ENCODE results near the gene PACS1.

Gene PACS1

DNA sequence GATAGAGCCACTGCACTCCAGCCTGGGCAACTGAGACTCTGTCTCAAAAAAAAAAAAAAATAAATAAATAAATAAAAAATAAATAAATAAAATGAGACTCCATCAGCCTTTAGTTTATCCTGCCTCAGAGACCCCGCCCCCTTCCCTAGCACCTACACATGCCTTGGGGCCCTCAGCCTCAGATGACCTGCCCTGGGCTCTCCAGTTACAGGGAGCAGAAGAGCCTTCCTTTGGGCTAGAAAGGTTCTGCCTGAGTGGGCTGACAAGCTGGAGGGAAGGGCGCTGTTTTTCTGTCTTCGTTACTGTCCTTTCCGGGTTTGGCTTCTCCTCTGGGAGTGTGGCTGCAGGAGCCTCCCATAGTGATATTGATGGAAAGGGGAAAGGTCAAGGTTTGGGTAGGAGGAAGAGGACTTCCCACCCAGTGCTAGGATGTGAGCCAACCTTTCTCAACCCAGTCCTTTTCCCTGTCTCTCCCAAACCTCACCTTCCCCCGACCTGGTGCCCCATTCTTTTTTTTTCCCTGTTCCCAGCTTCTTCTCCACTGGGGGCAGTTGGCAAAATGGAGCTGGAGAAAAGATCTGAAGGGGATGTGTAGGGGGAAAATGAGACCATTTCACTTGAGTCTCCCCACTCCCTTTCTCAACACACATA lies 19.4 kb upstream of the PACS1 start:
- DNase-seq (ENCODE audit: low read depth) = no peak

DNA sequence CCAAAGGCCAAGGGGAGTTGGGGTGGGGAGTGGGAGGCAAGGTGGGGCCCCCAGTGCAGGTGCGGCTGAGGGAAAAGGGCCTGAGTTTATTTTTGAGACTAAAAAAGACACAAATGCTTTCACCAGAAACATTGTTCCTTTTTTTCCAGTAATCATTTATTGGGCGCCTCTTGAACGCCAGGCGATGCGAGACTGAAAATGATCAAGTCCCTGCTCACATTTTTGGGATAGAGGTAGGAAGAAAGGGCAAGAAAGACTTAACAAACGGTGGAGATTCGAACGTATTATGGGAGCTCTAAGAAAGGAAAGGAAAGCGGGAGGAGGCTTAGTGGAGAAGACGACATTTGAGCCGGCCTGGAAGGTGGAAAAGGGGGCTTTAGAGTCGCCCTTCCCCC lies 18.7 kb upstream of the PACS1 start:
- no peak for DNase-seq (ENCODE audit: low read depth)

DNA sequence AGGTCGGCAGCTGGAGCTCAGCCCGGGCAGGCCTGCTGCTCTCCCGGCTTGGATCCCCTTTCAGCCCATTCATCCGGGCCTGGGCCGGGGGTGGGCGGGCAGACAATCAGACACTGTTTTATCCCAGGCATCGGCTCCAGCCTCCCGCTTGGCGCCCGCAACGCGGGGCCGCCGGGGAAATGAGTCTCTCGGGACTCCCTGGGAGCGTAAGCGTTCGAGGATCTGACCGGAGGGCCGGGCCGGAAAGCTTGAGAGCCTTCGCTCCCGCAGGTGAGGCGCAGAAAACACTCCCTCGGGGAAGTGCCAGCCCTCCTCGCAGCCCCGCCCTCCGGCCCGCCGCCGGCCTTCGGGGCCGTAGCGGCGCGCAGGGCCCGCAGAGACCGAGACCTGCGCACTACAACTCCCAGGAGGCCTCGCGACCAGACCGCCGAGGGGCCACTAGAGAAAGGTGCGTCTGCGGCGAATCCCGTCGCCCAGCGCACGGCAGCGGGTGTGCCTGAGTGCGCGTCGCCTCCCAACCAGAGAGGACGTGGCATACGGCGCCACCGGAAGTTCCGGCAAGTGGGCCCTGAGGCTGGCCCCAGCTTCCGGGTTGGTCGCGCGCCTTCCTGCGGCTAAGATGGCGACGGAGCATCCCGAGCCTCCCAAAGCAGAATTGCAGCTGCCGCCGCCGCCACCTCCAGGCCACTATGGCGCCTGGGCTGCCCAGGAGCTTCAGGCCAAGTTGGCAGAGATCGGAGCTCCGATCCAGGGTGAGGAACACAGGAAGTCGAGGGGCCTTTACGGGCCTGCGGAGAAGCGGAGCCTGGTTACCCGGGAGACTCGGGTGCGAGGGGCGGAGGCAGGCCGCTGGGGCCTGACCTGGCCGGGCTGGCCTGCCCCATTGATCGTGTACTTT lies 18.1 kb upstream of the PACS1 start, which contains the start of gene SF3B2:
SF3B2 (plus strand) TSS at position 599 of the 898 bp plus-strand sequence; CDS start at position 620, 21 bp downstream.
- peak; percentile 99 for DNase-seq (ENCODE audit: low read depth)

GRCh38 chr11:66052664-66052982 lies 17.4 kb upstream of the PACS1 start:
- no peak for DNase-seq (ENCODE audit: low read depth)

GRCh38 chr11:66055021-66055420 lies 15.1 kb upstream of the PACS1 start:
- DNase-seq (ENCODE audit: low read depth) = no peak

GRCh38 chr11:66056501-66056900 lies 13.6 kb upstream of the PACS1 start:
- DNase-seq (ENCODE audit: low read depth) = no peak

DNA sequence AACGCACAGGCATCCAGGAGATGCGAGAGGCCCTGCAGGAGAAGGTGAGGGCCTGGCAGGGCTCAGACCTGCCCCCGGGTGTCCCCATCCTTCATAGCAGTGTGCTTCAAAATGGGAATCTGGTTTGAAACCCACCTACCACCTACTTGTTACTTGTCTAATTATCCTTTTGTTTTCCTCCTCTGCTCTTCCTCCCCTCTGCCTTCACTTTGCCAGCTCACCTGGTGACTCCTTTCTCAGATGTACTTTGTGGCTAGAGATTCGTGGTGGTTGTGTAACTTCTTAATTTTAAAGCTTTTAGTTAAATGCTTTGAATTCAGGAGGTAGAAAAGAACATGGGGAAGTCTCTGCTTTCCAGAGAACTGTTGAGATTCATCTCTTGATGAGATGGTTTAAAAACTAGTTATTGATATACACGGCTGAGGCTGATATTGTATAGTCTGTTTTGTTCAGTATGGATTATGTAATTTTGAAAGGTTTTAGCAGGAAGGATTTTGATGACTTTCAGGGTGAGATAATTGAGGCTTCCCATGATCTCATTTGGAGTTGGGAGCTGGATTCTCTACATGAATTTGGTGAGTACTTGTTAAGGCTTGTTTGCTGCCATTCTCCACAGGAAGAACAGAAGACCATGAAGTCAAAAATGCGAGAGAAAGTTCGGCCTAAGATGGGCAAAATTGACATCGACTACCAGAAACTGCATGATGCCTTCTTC lies 9.9 kb upstream of the PACS1 start:
- no peak for DNase-seq (ENCODE audit: low read depth)

GRCh38 chr11:66061268-66061667 lies 8.8 kb upstream of the PACS1 start:
- no peak for DNase-seq (ENCODE audit: low read depth)

- DNase-seq (ENCODE audit: low read depth) = no peak
These were observed 7.7 kb upstream of the PACS1 start for GRCh38 chr11:66062408-66062807.

- no peak for DNase-seq (ENCODE audit: low read depth)
These were observed 6.2 kb upstream of the PACS1 start for GRCh38 chr11:66063900-66064299.

DNA sequence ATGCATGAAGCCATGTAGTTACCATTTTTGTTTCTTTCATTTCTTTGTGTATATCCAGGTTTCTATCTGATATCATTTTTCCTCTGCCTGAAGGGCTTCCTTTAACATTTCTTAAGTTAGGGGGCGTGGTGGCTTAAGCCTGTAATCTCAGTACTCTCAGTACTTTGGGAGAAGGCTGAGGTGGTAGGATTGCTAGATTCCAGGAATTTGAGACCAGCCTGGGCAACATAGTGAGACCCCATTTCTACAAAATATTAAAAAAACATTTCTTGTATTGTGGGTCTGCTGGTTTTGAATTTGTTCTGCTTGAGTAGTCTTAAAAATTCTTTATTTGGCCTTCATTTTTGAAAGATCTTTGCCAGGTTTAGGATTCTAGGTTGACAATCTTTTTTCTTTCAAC lies 5.5 kb upstream of the PACS1 start:
- no peak for DNase-seq (ENCODE audit: low read depth)

- no peak for DNase-seq (ENCODE audit: low read depth)
These were observed 3.3 kb upstream of the PACS1 start for GRCh38 chr11:66066751-66067150.

DNA sequence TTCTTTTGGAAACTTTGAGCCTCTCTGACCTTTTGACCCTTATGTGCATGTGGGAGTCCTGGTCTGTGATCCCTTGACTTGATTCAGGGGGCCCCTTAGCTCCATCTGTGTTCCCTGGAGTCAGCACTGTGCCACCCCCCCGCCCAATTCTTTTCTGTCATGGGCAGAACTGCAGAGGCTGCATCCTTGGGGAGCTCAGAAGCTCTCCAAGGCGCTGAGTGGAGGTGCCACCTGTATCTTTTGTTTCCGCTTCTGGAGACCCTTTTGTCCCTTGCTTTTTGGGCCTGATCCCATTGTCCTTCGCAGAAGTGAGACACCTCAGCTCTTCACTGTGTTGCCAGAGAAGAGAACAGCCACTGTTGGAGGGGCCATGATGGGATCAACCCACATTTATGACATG lies 2.4 kb upstream of the PACS1 start:
- DNase-seq (ENCODE audit: low read depth) = no peak

DNA sequence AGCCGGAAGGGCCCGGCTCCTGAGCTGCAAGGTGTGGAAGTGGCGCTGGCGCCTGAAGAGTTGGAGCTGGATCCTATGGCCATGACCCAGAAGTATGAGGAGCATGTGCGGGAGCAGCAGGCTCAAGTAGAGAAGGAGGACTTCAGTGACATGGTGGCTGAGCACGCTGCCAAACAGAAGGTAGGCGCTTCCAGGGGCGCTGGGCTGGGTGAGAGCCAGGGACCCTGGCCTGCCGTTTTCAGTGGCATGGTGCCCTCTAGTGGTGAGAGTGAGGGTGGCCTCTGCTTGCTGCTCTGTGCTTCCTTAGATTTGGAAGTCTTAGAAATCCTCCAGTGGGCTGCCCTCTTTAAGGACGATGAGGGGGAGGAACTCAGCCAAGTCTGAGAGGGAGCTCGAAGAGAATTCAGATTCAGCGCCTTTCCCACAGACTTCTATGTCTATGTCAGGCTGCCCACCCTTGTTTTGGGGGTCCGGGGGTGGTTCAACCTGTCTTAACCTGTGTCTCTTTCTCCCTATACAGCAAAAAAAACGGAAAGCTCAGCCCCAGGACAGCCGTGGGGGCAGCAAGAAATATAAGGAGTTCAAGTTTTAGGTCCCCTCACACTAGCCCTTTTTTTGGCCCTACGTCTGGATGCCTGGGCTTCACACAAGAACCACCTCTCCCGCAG lies 1.8 kb upstream of the PACS1 start:
- peak; percentile 59 for DNase-seq (ENCODE audit: low read depth)

- DNase-seq (ENCODE audit: low read depth) = peak; percentile 88
These were observed 953 bp upstream of the PACS1 start for GRCh38 chr11:66068923-66069714.

- peak; percentile 50 for DNase-seq (ENCODE audit: low read depth)
These were observed 720 bp downstream of the PACS1 start for GRCh38 chr11:66070604-66071380.

GRCh38 chr11:66071381-66071801 lies 1.3 kb downstream of the PACS1 start:
- no peak for DNase-seq (ENCODE audit: low read depth)

DNA sequence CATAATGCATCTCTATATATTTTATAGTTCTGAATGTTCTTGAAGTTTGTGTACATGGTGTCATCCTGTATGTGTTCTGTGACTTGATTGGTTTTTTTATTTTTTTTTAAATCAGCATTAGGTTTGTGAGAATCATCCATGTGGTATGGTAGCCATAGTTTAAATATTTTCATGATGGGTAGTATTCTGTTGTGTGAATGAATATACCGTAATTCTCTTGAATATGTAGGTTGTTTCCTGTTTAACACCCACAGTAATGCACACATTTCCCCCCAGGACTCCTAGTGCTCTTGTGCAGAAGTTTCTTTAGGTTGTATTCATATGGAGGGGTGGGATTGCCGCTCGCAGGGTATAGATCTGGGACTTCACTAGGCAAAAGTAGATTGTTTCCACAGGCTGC lies 2.0 kb downstream of the PACS1 start:
- DNase-seq (ENCODE audit: low read depth) = no peak

GRCh38 chr11:66072518-66072917 lies 2.4 kb downstream of the PACS1 start:
- DNase-seq (ENCODE audit: low read depth) = no peak

- no peak for DNase-seq (ENCODE audit: low read depth)
These were observed 3.6 kb downstream of the PACS1 start for GRCh38 chr11:66073669-66074068.

DNA sequence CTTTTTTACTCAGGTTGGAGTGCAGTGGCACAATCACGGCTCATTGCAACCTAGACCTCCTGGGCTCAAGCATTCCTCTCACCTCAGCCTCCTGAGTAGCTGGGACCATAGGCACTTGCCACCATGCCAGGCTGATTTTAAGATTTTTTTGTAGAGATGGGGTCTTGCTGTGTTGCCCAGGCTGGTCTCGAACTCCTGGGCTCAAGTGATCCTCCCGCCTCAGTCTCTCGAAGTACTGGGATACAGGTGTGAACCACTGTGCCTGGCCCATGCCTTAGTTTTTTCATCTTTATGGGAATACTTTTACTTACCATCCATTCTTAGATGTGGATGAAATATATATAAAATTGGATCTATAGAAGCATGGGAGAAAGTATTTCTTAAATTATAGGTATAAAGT lies 5.2 kb downstream of the PACS1 start:
- DNase-seq (ENCODE audit: low read depth) = no peak
